Pons (tissue), 1 donor: ENCODE results near the gene IPCEF1.

Source experiments
- DNase-seq: peaks from one replicate; pipeline ENCODE4 v3.0.0-alpha.2; 2016; ENCODE audit warnings: low spot score

IPCEF1 gene, protein sequence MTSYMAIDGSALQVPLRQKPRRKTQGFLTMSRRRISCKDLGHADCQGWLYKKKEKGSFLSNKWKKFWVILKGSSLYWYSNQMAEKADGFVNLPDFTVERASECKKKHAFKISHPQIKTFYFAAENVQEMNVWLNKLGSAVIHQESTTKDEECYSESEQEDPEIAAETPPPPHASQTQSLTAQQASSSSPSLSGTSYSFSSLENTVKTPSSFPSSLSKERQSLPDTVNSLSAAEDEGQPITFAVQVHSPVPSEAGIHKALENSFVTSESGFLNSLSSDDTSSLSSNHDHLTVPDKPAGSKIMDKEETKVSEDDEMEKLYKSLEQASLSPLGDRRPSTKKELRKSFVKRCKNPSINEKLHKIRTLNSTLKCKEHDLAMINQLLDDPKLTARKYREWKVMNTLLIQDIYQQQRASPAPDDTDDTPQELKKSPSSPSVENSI

GRCh38 chr6:154356690-154357089 is at the start of gene IPCEF1:
IPCEF1 (minus strand) TSS chr6:154356803; CDS start chr6:154265947, 90,856 bp downstream.
- peak; percentile 79 for DNase-seq

DNA sequence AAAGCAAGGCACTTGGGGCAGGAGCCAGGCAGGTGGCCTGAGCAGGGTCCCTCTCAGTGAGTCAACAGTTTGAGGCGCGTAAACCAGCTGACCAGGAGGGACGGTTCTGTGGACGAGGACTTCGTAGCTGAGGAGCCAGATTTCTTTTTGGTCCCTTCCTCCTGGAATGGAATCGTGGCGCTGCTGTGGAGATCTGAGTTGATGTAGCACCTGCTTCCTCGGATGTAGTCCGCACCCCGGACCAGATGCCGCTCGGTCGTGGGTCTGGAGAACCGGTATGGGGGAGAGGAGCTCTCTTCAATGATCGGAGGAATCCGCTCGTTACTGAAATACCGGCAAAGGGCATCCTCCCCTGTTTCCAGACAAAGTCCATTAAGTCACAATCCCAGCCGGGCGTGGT is 49.7 kb upstream of the IPCEF1 start:
- no peak for DNase-seq

DNA sequence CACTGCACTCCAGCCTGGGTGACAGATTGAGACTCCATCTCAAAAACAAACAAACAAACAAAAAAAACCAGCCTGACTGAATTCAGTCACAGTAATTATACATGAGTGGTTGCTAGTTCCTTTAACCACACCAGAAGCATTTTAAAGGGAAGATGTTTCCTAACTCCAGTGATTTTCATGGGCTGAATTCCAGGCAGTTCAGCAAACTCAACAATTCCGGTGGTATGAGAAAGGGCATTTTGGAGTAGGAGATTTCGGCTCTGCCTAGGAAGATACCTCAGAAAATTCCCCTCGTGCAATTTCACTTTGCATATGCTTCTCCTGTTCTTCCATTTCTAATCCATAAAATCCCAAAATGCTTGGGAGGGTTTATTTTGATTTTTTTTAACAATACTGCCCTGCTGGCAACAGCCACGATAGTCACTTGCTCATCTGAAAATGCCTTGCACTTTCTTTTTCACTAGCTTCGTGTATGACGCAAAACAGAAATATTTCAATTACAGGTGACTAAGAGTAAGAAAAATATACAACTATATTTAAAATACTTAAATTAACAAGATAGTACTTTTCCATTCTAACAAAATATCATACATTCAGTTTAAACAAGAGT is 48.3 kb upstream of the IPCEF1 start:
- DNase-seq: no peak

GRCh38 chr6:154403788-154404187 is 47.2 kb upstream of the IPCEF1 start:
- DNase-seq: no peak

DNA sequence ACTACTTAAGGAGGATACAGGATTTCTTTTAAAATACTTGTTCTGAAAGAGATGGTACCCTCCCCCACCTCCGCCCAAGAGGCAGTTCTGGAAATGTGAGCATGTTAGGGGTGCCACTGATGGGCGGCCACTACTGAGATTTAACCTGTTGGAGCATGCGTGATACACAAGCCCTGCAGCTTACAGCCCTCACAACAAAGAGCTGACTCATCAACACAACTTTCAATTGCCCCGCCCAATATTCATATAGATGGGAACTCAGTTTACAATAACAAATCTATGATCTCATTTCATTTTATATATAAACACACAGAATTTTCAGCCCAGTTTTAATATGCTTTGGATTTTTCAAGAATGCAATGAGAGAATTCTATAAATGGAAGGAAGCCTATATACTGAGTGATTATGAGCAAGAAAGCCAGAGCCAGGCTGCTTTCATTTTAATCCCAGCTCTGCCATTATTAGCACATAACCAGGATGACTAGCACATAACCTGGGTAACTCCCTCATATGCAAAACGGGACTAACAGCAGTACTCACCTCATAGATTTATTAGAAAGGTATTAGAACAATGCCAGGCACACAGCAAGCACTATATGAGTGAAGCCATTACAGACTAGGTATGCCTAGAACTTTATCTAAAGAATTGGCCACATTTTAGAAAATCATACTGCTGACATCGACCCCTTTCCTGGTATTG is 45.6 kb upstream of the IPCEF1 start:
- DNase-seq: no peak

- peak; percentile 87 for DNase-seq
Observed at GRCh38 chr6:154399097-154399496, 42.5 kb upstream of the IPCEF1 start.

DNA sequence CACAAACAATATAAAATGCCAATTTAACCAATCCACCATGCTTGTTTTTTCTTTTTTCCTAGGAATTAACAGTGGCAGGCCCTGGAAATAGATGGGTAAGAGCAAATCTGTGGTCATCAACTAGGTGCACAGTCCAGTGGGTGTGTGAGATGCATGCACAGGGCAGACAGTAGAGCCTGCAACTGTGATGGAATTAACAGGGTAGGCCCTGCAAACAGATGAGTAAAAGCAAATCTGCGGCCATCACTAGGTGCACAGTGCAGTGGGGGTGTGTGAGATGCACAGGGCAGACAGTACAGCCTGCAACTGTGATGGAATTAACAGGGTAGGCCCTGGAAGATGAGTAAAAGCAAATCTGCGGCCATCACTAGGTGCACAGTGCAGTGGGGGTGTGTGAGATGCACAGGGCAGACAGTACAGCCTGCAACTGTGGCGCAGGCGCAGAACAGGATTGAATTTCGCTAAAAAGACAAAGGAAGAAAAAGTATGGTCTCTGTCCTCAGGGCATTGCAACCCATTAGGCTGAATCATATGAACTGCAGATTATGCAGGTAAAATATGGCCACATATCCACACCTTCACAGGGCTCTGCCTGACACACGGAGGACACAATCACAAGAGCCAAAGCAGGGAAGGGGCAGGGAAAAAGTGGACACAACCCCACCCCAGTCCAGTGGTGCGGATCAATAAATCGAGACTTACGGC is 41.0 kb upstream of the IPCEF1 start:
- DNase-seq: no peak

DNA sequence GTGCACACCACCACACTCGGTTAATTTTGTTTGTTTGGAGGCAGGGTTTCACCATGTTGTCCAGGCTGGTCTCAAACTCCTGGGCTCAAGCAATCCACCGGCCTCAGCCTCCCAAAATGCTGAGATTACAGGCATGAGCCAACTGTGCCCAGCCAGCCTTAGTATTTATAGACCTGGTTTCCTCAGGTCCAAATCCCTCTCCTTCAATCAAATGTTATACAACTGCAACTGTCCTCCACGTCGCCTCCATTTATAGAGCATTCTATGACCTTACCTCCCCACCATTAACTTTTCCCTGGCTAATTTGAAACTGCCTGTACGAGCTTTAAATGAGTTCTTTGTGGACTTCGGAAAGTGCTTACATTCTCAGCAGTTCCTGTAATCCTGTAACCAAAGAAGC is 39.3 kb upstream of the IPCEF1 start:
- no peak for DNase-seq

DNA sequence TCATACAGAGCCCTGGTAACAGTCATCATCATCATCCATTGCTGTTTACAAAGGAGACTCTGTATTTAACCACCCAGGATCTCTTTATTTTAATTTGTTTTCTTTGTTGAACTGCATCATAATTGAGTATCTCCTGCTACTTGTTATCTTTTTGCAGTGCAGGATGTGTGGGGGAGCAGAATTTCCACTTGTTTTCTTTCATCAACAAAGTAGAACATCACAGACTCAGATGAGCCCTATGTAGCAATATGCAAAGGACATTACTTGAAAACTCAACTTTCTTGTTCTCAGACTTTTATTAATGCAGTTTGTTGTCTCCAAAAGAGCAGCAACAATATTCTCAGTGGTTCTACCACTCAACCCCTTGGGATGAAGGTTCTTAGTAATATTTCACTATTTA is 38.7 kb upstream of the IPCEF1 start:
- no peak for DNase-seq

DNA sequence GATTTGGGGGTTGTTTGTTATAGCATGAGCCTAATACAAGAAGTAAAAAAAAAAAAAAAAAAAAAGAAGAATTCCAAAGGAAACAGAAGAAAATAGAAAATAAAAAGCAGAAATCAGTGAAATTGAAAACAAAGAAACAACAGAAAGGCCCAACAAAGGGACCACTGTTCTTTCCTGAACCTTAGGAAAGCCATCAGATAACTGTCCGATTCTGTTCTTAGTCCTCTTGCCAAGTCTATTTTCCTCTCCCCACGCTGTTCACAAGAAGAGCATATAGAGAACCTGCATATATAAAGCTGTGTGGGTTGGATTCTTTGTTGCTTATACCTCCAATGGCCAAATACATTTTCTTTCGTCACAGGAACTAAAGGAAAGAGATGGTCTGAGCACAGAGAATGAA is 38.0 kb upstream of the IPCEF1 start:
- peak; percentile 89 for DNase-seq

- DNase-seq: no peak
Observed at GRCh38 chr6:154390034-154390433, 33.4 kb upstream of the IPCEF1 start.

DNA sequence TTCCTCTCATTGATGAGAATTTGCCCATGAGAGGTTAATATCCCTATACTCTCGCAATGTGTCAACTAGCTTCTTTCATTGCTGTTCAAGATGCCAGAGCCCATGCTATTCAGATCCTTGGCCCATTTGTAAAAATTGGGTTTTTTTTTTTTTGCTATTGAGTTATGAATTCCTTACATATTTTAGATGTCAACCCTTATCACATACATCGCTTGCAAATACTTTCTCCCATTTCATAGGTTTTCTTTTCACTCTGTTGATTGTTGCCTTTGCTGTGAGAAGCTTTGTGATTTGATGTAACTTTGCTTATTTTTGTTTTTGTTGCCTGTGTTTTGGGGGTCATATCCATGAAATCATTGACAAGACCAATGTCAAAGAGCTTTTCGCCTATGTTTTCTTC is 32.2 kb upstream of the IPCEF1 start:
- no peak for DNase-seq

GRCh38 chr6:154386848-154387717 is 30.5 kb upstream of the IPCEF1 start:
- DNase-seq: no peak

- no peak for DNase-seq
Observed at GRCh38 chr6:154384191-154384590, 27.6 kb upstream of the IPCEF1 start.

- DNase-seq: no peak
Observed at GRCh38 chr6:154383273-154383672, 26.7 kb upstream of the IPCEF1 start.

DNA sequence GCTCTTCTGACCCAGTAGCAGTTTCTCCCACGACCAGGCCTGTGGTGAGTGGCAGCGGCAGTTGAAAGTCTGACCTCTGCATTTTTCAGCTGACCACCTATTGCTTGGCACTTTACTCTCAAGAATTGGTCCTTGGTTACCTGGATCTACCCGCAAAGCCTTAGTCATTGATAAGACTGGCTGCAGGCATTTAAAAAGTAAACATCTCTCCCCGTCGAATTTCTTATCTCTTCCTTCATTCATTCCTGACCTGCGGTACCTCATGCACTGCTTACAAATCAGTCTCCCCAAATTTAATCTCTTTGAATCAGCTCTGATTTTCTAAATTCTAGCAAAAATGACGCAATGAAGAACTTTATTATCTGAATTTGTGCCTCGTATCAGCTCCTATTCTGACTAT is 26.1 kb upstream of the IPCEF1 start:
- DNase-seq: no peak

DNA sequence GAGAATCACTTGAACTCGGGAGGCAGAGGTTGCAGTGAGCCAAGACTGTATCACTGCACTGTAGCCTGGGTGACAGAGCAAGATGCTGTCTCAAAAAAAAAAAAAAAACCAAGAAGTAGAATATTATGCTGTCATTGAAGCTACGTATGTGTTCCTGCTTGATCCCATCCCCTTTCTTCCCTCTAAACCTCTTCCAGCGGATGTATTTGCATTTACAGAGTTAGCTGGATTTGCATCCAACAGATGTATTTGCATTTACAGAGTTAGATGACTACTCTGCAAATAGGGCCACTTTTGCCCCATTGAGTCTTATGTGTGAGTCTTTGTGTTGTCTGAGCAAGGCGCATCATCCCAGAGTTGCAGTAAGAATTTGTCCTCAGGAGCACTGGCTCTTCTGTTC is 24.9 kb upstream of the IPCEF1 start:
- DNase-seq: no peak

DNA sequence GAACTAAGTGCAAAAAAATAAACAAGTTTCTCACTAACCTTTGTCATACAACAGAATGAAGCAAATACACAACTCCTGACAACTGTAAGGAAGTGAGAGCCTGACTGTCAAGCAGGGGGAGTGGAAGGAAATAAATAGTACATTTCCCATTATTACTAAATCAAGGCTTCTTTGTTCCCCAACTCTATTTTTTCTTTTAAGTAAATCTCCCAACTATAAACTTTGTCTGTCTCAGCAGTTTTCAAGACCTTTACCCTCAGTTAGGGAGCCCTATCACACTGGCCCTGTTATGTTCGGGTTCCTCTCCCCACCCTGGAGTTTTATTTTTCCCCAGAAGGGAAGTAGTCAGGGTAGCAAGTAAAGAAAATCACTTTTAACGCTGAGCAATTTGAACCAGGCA is 24.1 kb upstream of the IPCEF1 start:
- peak; percentile 79 for DNase-seq

DNA sequence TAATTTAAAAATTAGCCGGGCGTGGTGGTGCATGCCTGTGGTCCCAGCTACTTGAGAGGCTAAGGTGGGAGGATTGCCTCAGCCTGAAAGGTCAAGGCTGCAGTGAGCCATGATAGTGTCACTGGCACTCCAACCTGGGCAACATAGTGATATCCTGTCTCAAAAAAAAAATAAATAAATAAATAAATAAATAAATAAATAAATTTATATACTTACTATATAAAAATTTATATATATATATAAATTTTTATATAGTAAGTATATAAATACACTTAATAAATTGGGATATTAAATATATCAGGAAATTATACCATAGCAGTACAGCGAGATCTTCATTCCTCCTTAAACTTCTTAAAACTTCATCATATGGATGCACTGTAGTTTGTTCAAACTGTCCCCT is 23.0 kb upstream of the IPCEF1 start:
- no peak for DNase-seq

DNA sequence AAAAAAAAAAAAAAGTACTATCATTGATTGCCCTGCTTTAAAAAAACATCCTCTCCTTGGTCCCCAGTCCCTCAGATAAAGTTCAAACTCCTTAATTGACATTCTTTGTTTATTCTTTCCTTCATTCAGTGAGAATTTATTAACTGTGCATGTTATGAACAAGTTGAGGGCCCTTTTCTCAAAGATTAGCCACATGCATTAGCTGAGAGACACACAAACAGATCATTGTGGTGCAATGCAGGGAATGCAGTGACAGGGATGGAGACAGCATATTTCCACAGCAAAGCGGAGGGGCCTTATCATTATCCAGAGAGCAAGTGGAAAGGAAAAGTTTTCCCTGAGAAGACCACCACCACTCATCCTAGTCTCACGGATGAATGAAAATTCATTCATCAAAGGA is 21.9 kb upstream of the IPCEF1 start:
- no peak for DNase-seq

DNA sequence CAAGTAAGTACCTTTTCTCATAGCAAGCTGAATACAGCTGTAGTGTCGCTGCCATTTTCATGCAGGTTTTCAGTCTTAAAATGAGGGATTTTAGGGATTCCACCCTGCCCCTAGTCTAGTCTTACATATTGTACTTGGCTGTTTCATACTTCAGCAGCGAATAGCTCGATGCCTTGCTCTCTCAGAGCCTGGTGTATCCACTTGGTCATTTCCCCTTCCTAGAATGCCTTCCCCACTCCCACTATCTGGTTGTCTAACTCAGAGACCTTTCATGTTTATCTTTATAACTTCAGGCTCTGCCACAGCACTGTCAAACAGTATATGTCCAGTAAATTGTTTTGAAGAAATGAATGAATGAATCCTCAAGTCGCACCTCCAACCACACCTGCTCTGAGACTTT is 21.1 kb upstream of the IPCEF1 start:
- no peak for DNase-seq
